Posterior cingulate gyrus (tissue), 11 donors: ENCODE measurements around the gene CCNO.

Source experiments
- DNase-seq, 10 donors: peaks; one replicate each; pipeline versions ENCODE4 v3.0.0 to v3.0.0-alpha.2; 2020 to 2021; ENCODE audit warnings: mixed read lengths in 3 of 10
- intact Hi-C: fragments of 100-400 bp; cut with DNase I; formaldehyde crosslinking; loops from one replicate; pipeline ENCODE4 v1.15.1; 2023

CCNO gene

GRCh38 chr5:55223812-55224240 is 9.6 kb downstream of the CCNO start:
- intact Hi-C loops: no loop called here
- no peak for DNase-seq

- intact Hi-C loops: no loop called here
- peak in 1 of 10 donors; percentile 60 for DNase-seq
Observed at GRCh38 chr5:55222985-55223811, 10.2 kb downstream of the CCNO start.

- DNase-seq: peak in 1 of 10 donors; percentile 57
- intact Hi-C loops: no loop called here
Observed at GRCh38 chr5:55222092-55222984, 11.1 kb downstream of the CCNO start.

- peak in 2 of 10 donors; percentile 69 to 83 for DNase-seq
- intact Hi-C loops: no loop called here
Observed at GRCh38 chr5:55220433-55221185, 12.8 kb downstream of the CCNO start.

GRCh38 chr5:55219770-55220169 is 13.6 kb downstream of the CCNO start:
- intact Hi-C loops: no loop called here
- DNase-seq: no peak

- DNase-seq: peak in 1 of 10 donors; percentile 29
- intact Hi-C loops: no loop called here
Observed at GRCh38 chr5:55218967-55219366, 14.4 kb downstream of the CCNO start.

GRCh38 chr5:55211184-55211874 is 22.1 kb downstream of the CCNO start:
- no peak for DNase-seq
- intact Hi-C loops: no loop called here

- no peak for DNase-seq
- intact Hi-C loops: no loop called here
Observed at GRCh38 chr5:55205001-55205400, 28.4 kb downstream of the CCNO start.

- intact Hi-C loops: no loop called here
- no peak for DNase-seq
Observed at GRCh38 chr5:55191165-55191564, 42.2 kb downstream of the CCNO start.

GRCh38 chr5:55188656-55189540 is 44.5 kb downstream of the CCNO start:
- intact Hi-C loops: no loop called here

GRCh38 chr5:55187370-55187769 is 46.0 kb downstream of the CCNO start:
- DNase-seq: no peak
- intact Hi-C loops: no loop called here

More at GRCh38 chr5:55188656-55189540, 44.5 kb downstream of the CCNO start:
- DNase-seq: no peak
